IMR-90 (cell line): ENCODE measurements around the gene IGFBPL1. TPM values are rescaled to one million over a fixed set of nuclear protein-coding genes. Genes with fewer than 3 reads are reported as not detected.

ENCODE experiments used
- ATAC-seq: fragments of 200-7000 bp; cut with Tn5 transposase; 2 replicates; pipeline ENCODE4 v1.9.1; 2020; ENCODE audit warnings: low read depth, mild to moderate bottlenecking, moderate library complexity
- BruUV-seq: library from RNA; stranded (reverse); fragments of 400-500 nt; replicated peaks from 2 replicates; lab custom pipeline; 2021; lab: Mats Ljungman, UMichigan
- CTCF ChIA-PET: fragments of 300-600 bp; formaldehyde crosslinking; extraction: SDS; loops from one replicate; lab custom pipeline; 2021; ENCODE audit warnings: antibody characterized with exemption; lab: Yijun Ruan, JAX
- POLR2A ChIA-PET: fragments of 300-600 bp; sonication (Branson Sonifier 250); formaldehyde crosslinking; loops from one replicate; lab custom pipeline; 2022; ENCODE audit warnings: antibody characterized with exemption; ENCODE audit not compliant: unreplicated experiment; lab: Charles Lee
- DNase-seq: peaks from one replicate; pipeline ENCODE4 v3.0.0; 2013
- H2AFZ ChIP-seq: replicated peaks from 2 replicates; pipeline ENCODE3; 2013; ENCODE audit warnings: low read length, mild to moderate bottlenecking; ENCODE audit not compliant: poor library complexity
- H2AK5ac ChIP-seq: 2 replicates; pipeline ENCODE4 v1.6.1; 2013; ENCODE audit warnings: low read depth, low read length, inconsistent platforms
- H2AK9ac ChIP-seq: replicated peaks from 2 replicates; pipeline ENCODE3; 2013; ENCODE audit warnings: mild to moderate bottlenecking, low read depth, low read length, moderate library complexity; ENCODE audit not compliant: poor library complexity
- H2BK120ac ChIP-seq: 2 replicates; pipeline ENCODE4 v1.6.1; 2013; ENCODE audit warnings: low read depth, low read length, inconsistent platforms
- H2BK15ac ChIP-seq: 3 replicates; pipeline ENCODE4 v1.6.1; 2013; ENCODE audit warnings: low read depth, low read length, inconsistent platforms
- H2BK20ac ChIP-seq: 2 replicates; pipeline ENCODE4 v1.6.1; 2013; ENCODE audit warnings: low read depth, mild to moderate bottlenecking, inconsistent platforms, low read length, moderate library complexity
- H2BK5ac ChIP-seq: 2 replicates; pipeline ENCODE4 v1.6.1; 2013; ENCODE audit warnings: mild to moderate bottlenecking, low read depth, low read length, inconsistent platforms; ENCODE audit not compliant: poor library complexity, severe bottlenecking
- H3K14ac ChIP-seq: replicated peaks from 2 replicates; pipeline ENCODE4 v1.6.1; 2013; ENCODE audit warnings: low read depth, low read length, inconsistent platforms
- H3K18ac ChIP-seq: 2 replicates; pipeline ENCODE4 v1.6.1; 2013; ENCODE audit warnings: low read depth, low read length, control low read depth
- H3K23ac ChIP-seq: 2 replicates; pipeline ENCODE4 v1.6.1; 2013; ENCODE audit warnings: low read depth, low read length, inconsistent platforms
- H3K27ac ChIP-seq: 2 replicates; pipeline ENCODE4 v1.5.1; 2013; ENCODE audit warnings: mild to moderate bottlenecking, control low read depth, low read length; ENCODE audit not compliant: insufficient read depth
- H3K27me3 ChIP-seq: 2 replicates; pipeline ENCODE4 v1.6.1; 2013; ENCODE audit warnings: low read length; ENCODE audit not compliant: control insufficient read depth, insufficient read depth
- H3K36me3 ChIP-seq: 2 replicates; pipeline ENCODE4 v1.6.1; 2013; ENCODE audit warnings: low read length, mixed read lengths; ENCODE audit not compliant: control insufficient read depth, insufficient read depth
- H3K4ac ChIP-seq: 2 replicates; pipeline ENCODE4 v1.6.1; 2013; ENCODE audit warnings: low read depth, low read length, inconsistent platforms
- H3K4me1 ChIP-seq: 2 replicates; pipeline ENCODE4 v1.6.1; 2013; ENCODE audit warnings: low read length, mixed read lengths; ENCODE audit not compliant: control insufficient read depth, insufficient read depth
- H3K4me2 ChIP-seq: 2 replicates; pipeline ENCODE4 v1.6.1; 2013; ENCODE audit warnings: low read depth, mild to moderate bottlenecking, control low read depth, low read length, moderate library complexity
- H3K4me3 ChIP-seq: 2 replicates; pipeline ENCODE4 v1.5.1; 2013; ENCODE audit warnings: low read depth, mild to moderate bottlenecking, control low read depth, low read length, moderate library complexity; ENCODE audit not compliant: insufficient read depth
- H3K56ac ChIP-seq: 2 replicates; pipeline ENCODE4 v1.6.1; 2013; ENCODE audit warnings: low read length, inconsistent platforms; ENCODE audit not compliant: insufficient read depth; ENCODE audit errors: extremely low read depth
- H3K79me1 ChIP-seq, 2 experiments: 2 replicates each; pipeline ENCODE4 v1.6.1; 2013; ENCODE audit warnings: low read length in 2 of 2, inconsistent platforms in 1 of 2, low read depth in 1 of 2
- H3K9ac ChIP-seq: 2 replicates; pipeline ENCODE4 v1.6.1; 2013; ENCODE audit warnings: low read depth, low read length, control low read depth
- H3K9me1 ChIP-seq: 2 replicates; pipeline ENCODE4 v1.6.1; 2013; ENCODE audit warnings: low read length, inconsistent platforms; ENCODE audit not compliant: insufficient read depth
- H3K9me3 ChIP-seq: 2 replicates; pipeline ENCODE4 v1.6.1; 2013; ENCODE audit warnings: low read length; ENCODE audit not compliant: control insufficient read depth, insufficient read depth
- H4K20me1 ChIP-seq: 2 replicates; pipeline ENCODE4 v1.6.1; 2013; ENCODE audit warnings: low read length, inconsistent platforms; ENCODE audit not compliant: insufficient read depth
- H4K5ac ChIP-seq: 2 replicates; pipeline ENCODE4 v1.6.1; 2013; ENCODE audit warnings: mild to moderate bottlenecking, low read depth, low read length, control low read depth
- H4K8ac ChIP-seq, 2 experiments: 2 replicates each; pipeline ENCODE4 v1.6.1; 2013; ENCODE audit warnings: low read depth in 2 of 2, low read length in 2 of 2, control low read depth in 1 of 2, inconsistent platforms in 1 of 2
- H4K91ac ChIP-seq: 2 replicates; pipeline ENCODE4 v1.6.1; 2013; ENCODE audit warnings: low read depth, low read length, inconsistent platforms; ENCODE audit not compliant: insufficient read depth
- BHLHE40 ChIP-seq: fragments of 150-350 bp; IDR thresholded peaks from 2 replicates; pipeline ENCODE4 v1.6.1; 2016; ENCODE audit warnings: mild to moderate bottlenecking, low read depth, low read length
- CEBPB ChIP-seq: IDR thresholded peaks from 2 replicates; pipeline ENCODE4 v1.6.1; 2012; ENCODE audit warnings: low read depth, low read length, improper control_type of control experiment
- CHD1 ChIP-seq: IDR thresholded peaks from 2 replicates; pipeline ENCODE4 v1.6.1; 2012; ENCODE audit warnings: low read depth, low read length, improper control_type of control experiment
- CTCF ChIP-seq: conservative IDR thresholded peaks from 2 replicates; pipeline ENCODE4 v1.5.1; 2012; ENCODE audit warnings: mild to moderate bottlenecking, low read depth, low read length, improper control_type of control experiment
- ELK1 ChIP-seq: fragments of 150-350 bp; IDR thresholded peaks from 2 replicates; pipeline ENCODE4 v1.6.1; 2016; ENCODE audit warnings: low read depth, mild to moderate bottlenecking, low read length, moderate library complexity, borderline replicate concordance
- FOS ChIP-seq: fragments of 150-350 bp; IDR thresholded peaks from 2 replicates; pipeline ENCODE4 v1.6.1; 2016; ENCODE audit warnings: low read depth, low read length
- MAFK ChIP-seq: IDR thresholded peaks from 2 replicates; pipeline ENCODE4 v1.6.1; 2012; ENCODE audit warnings: low read depth, low read length, improper control_type of control experiment
- MAZ ChIP-seq: IDR thresholded peaks from 2 replicates; pipeline ENCODE4 v1.6.1; 2012; ENCODE audit warnings: low read depth, mild to moderate bottlenecking, low read length, improper control_type of control experiment, moderate library complexity, borderline replicate concordance
- MXI1 ChIP-seq: IDR thresholded peaks from 2 replicates; pipeline ENCODE4 v1.6.1; 2012; ENCODE audit warnings: low read depth, mild to moderate bottlenecking, low read length, moderate library complexity, borderline replicate concordance
- NFE2L2 ChIP-seq: fragments of 150-350 bp; IDR thresholded peaks from 2 replicates; pipeline ENCODE4 v1.6.1; 2016; ENCODE audit warnings: low read depth, mild to moderate bottlenecking, low read length
- POLR2A ChIP-seq: IDR thresholded peaks from 2 replicates; pipeline ENCODE4 v1.6.1; 2012; ENCODE audit warnings: mild to moderate bottlenecking, low read depth, low read length
- RAD21 ChIP-seq: IDR thresholded peaks from 2 replicates; pipeline ENCODE4 v1.6.1; 2012; ENCODE audit warnings: low read length, improper control_type of control experiment
- RCOR1 ChIP-seq: IDR thresholded peaks from 2 replicates; pipeline ENCODE4 v1.6.1; 2012; ENCODE audit warnings: mild to moderate bottlenecking, low read length, improper control_type of control experiment; ENCODE audit not compliant: insufficient replicate concordance
- RFX5 ChIP-seq: IDR thresholded peaks from 2 replicates; pipeline ENCODE4 v1.8.0; 2012; ENCODE audit warnings: low read depth, mild to moderate bottlenecking, low read length, moderate library complexity
- SMC3 ChIP-seq: fragments of 150-350 bp; IDR thresholded peaks from 2 replicates; pipeline ENCODE4 v1.6.1; 2016; ENCODE audit warnings: low read depth, mild to moderate bottlenecking, antibody characterized with exemption, low read length, moderate library complexity
- USF2 ChIP-seq: fragments of 150-350 bp; IDR thresholded peaks from 2 replicates; pipeline ENCODE4 v1.6.1; 2017; ENCODE audit warnings: mild to moderate bottlenecking, antibody characterized with exemption, low read length, low read depth
- WGBS, 2 experiments: methylation state at CpG; one replicate each; pipeline versions ENCODE4 v1.1.5 to v1.1.7; 2013; ENCODE audit warnings: missing lambda C conversion rate in 2 of 2; ENCODE audit not compliant: insufficient read length in 1 of 2; ENCODE audit errors: extremely low coverage in 2 of 2; 5-methylcytosine and 5-hydroxymethylcytosine counted together
- dilution Hi-C: fragments of 300-500 bp; cut with HindIII; formaldehyde crosslinking; loops from one replicate; pipeline ENCODE4 v1.14.3; 2018; ENCODE audit warnings: low sequenced_read_pairs; ENCODE audit not compliant: unreplicated experiment
- in situ Hi-C: fragments of 300-500 bp; cut with MboI; formaldehyde crosslinking; loops from 3 replicates; pipeline ENCODE4 v1.14.3; 2019; ENCODE audit warnings: low sequenced_read_pairs, inconsistent platforms, mixed read lengths
- intact Hi-C: fragments of 100-400 bp; cut with micrococcal nuclease; formaldehyde crosslinking; loops from 2 replicates; pipeline ENCODE4 v1.10.0; 2022
- polyA plus RNA-seq, 3 experiments: library from polyadenylated mRNA; depleted of rRNA; stranded (reverse); fragments of >200 nt; gene quantifications; 2 replicates each; pipeline ENCODE4 v1.2.3, GENCODE V29; 2012; ENCODE audit warnings: low replicate concordance in 1 of 3
- total RNA-seq: library from RNA; depleted of rRNA; stranded (reverse); fragments of >200 nt; gene quantifications from 2 replicates; pipeline ENCODE4 v1.2.3, GENCODE V29; 2012

Gene IGFBPL1
- total and polyA plus RNA-seq, 2 of the 4 experiments (the other 2 are of a cell fraction), result not detected

- ChIA-PET CTCF (no interaction called here), POLR2A (no interaction called here)
- Histone ChIP-seq H3K36me3 (no peaks in the 10 kb centered on the region), H4K91ac (peak overlapping the region; percentile 70; the same call in 1 of the 2 replicates), H2AK5ac (peak overlapping the region; percentile 33; the same call in 1 of the 2 replicates), H3K56ac (no peak overlapping the region), H2AK9ac (peak overlapping the region; percentile 34), H3K23ac (no peak overlapping the region), H2BK5ac (no peak overlapping the region), H3K18ac (peak overlapping the region; percentile 82; the same call in 1 of the 2 replicates), H4K8ac (peak overlapping the region in 1 of 2 experiments; percentile 93; a peak in 1 of 4 replicates), H2AFZ (no peak overlapping the region), H3K14ac (no peak overlapping the region), H3K4me2 (no peak overlapping the region), H2BK20ac (peak overlapping the region; percentile 25; the same call in 1 of the 2 replicates), H3K27ac (no peak overlapping the region), H3K9me1 (no peaks in the 10 kb centered on the region), H3K9ac (no peak overlapping the region), H3K79me1 (no peaks in the 10 kb centered on the region), H3K9me3 (no peaks in the 10 kb centered on the region), H4K5ac (peak overlapping the region; percentile 25; the same call in 1 of the 2 replicates), H3K4ac (peak overlapping the region; percentile 11), H2BK15ac (peak overlapping the region; percentile 32; the same call in 1 of the 3 replicates), H3K4me3 (no peak overlapping the region), H2BK120ac (peak overlapping the region; percentile 33), H3K27me3 (no peaks in the 10 kb centered on the region), H3K4me1 (no peaks in the 10 kb centered on the region; the same call in 1 of the 2 replicates), H4K20me1 (no peaks in the 10 kb centered on the region)
- intact Hi-C loops, result no loop called here
- BruUV-seq, result no TSS peak
- DNase-seq (no peak), ATAC-seq (no peak)
- TF ChIP-seq MAZ (no peak), CEBPB (no peak), SMC3 (no peak), CTCF (no peak), FOS (no peak), RFX5 (no peak), ELK1 (no peak), MXI1 (no peak), NFE2L2 (no peak), USF2 (no peak), RAD21 (no peak), POLR2A (no peak), BHLHE40 (no peak), RCOR1 (no peak), MAFK (no peak), CHD1 (no peak)
- dilution Hi-C loops, result loop anchor here (25.0 kb wide), 1 partner anchor 470 kb away; the partner anchor contains the start of gene SLC25A51
- in situ Hi-C loops, result no loop called here
- 38% methylated on average over 2 of the region's 8 CpGs; no CpG with 5 or more reads in 1 of the 2 experiments for WGBS, 2 experiments
Observed at GRCh38 chr9:38382141-38382540, 42.1 kb downstream of the IGFBPL1 start.
